A673 (cell line): Measurements from ENCODE around the gene TMOD3.

Source experiments
- CTCF ChIP-seq: fragments of 300-800, 200-600 bp; sonication (generic); conservative IDR thresholded peaks from 2 replicates; pipeline ENCODE4 v1.5.1; 2017; ENCODE audit warnings: low read depth, mild to moderate bottlenecking, antibody characterized with exemption, low read length, moderate library complexity, mixed read lengths
- EZH2 ChIP-seq: fragments of 200-600 bp; sonication (generic); IDR thresholded peaks from 2 replicates; pipeline ENCODE4 v1.6.1; 2017; ENCODE audit warnings: borderline replicate concordance, low read depth, mild to moderate bottlenecking, mixed read lengths, antibody characterized with exemption, low read length; ENCODE audit not compliant: poor library complexity, severe bottlenecking

DNA sequence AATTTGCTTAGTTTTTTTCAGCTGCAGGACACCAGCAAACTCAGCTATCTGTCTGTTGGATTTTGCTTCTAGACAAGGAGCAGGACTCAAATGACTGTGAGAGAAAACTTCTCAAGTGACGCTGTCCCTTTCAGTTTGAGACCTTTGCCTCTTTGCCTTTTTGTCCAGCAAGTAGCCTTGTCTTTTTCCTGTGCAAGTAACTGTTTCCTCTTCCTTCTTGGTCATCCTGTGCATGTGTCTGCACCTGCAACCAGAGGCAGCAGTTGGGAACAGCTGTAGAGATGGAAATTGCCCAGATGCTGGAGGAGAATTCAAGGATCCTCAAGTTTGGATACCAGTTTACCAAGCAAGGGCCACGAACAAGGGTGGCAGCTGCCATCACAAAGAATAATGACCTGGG lies 23.3 kb upstream of the TMOD3 start:
- TF ChIP-seq EZH2: no peak
- TF ChIP-seq CTCF: no peak
